CD14-positive monocyte (primary cell): ENCODE results near the gene LDLRAD4. TPM values are rescaled to one million over a fixed set of nuclear protein-coding genes. Genes with fewer than 3 reads are reported as not detected.
A peak's percentile ranks its signal among the peaks of the same experiment; 100 is the strongest.

Experiments
- DNase-seq, 3 donors: peaks; one replicate each; pipeline ENCODE4 v3.0.0-alpha.2; 2011 to 2022
- H2AFZ ChIP-seq: 2 replicates; pipeline ENCODE4 v1.6.0; 2012; ENCODE audit warnings: mild to moderate bottlenecking, low read depth, low read length, inconsistent platforms; ENCODE audit not compliant: insufficient read depth, poor library complexity, severe bottlenecking
- H3K27ac ChIP-seq, 2 donors: 1 replicate in 1 of 2; 2 replicates in 1 of 2; pipeline ENCODE4 v1.5.1; 2012 to 2013; ENCODE audit warnings: low read length in 2 of 2, control low read depth in 1 of 2, inconsistent platforms in 1 of 2, low read depth in 1 of 2, mild to moderate bottlenecking in 1 of 2
- H3K27me3 ChIP-seq, 2 donors: one replicate each; pipeline versions ENCODE4 v1.6.0 to v1.6.1; 2011 to 2013; ENCODE audit warnings: low read length in 2 of 2; ENCODE audit not compliant: control insufficient read depth in 2 of 2, insufficient read depth in 2 of 2
- H3K36me3 ChIP-seq, 2 donors: replicated peaks in 1 of 2; 1 replicate in 1 of 2; 2 replicates in 1 of 2; pipeline versions ENCODE4 v1.5.1 to v1.6.1; 2012 to 2013; ENCODE audit warnings: low read length in 2 of 2, control low read depth in 1 of 2, inconsistent platforms in 1 of 2, mild to moderate bottlenecking in 1 of 2; ENCODE audit not compliant: insufficient read depth in 2 of 2, control insufficient read depth in 1 of 2
- H3K4me1 ChIP-seq, 2 donors: 1 replicate in 1 of 2; 2 replicates in 1 of 2; pipeline versions ENCODE4 v1.5.1 to v1.6.1; 2012 to 2013; ENCODE audit warnings: low read length in 2 of 2, control low read depth in 1 of 2, inconsistent platforms in 1 of 2, mild to moderate bottlenecking in 1 of 2, moderate library complexity in 1 of 2; ENCODE audit not compliant: insufficient read depth in 2 of 2, control insufficient read depth in 1 of 2
- H3K4me2 ChIP-seq: replicated peaks from 2 replicates; pipeline ENCODE3; 2012; ENCODE audit warnings: low read length, moderate library complexity, mild to moderate bottlenecking; ENCODE audit not compliant: poor library complexity, severe bottlenecking; ENCODE audit errors: extremely low read depth
- H3K4me3 ChIP-seq, 3 experiments: fragments of 200-600 bp in 1 of 3; sonication (generic) in 1 of 3; replicated peaks in 1 of 3; 1 replicate in 2 of 3; 2 replicates in 1 of 3; pipeline ENCODE4 v1.5.1; 2011 to 2013; ENCODE audit warnings: low read length in 3 of 3, mild to moderate bottlenecking in 3 of 3, control low read depth in 2 of 3, low read depth in 2 of 3, inconsistent platforms in 1 of 3, moderate library complexity in 1 of 3
- H3K79me2 ChIP-seq: 2 replicates; pipeline ENCODE4 v1.6.0; 2012; ENCODE audit warnings: mild to moderate bottlenecking, control low read depth, inconsistent platforms, low read length, moderate library complexity; ENCODE audit not compliant: insufficient read depth
- H3K9ac ChIP-seq: 2 replicates; pipeline ENCODE4 v1.6.0; 2017; ENCODE audit warnings: low read length, mild to moderate bottlenecking; ENCODE audit not compliant: insufficient read depth, poor library complexity, severe bottlenecking
- H3K9me3 ChIP-seq, 2 donors: replicated peaks in 1 of 2; 1 replicate in 1 of 2; 2 replicates in 1 of 2; pipeline versions ENCODE4 v1.5.1 to v1.6.1; 2012 to 2013; ENCODE audit warnings: low read length in 2 of 2, control low read depth in 1 of 2; ENCODE audit not compliant: control insufficient read depth in 1 of 2, insufficient read depth in 1 of 2
- H4K20me1 ChIP-seq: 2 replicates; pipeline ENCODE4 v1.6.0; 2012; ENCODE audit warnings: mild to moderate bottlenecking, low read length, control low read depth, moderate library complexity; ENCODE audit not compliant: insufficient read depth
- H3K27ac Mint-ChIP-seq, 7 donors: one replicate each; pipeline ENCODE4 v1.8.0; 2020; ENCODE audit warnings: mild to moderate bottlenecking in 7 of 7, mixed read lengths in 7 of 7, moderate library complexity in 6 of 7, inconsistent platforms in 2 of 7
- H3K27me3 Mint-ChIP-seq, 3 donors: one replicate each; pipeline ENCODE4 v1.8.0; 2021 to 2022; ENCODE audit warnings: low read depth in 3 of 3, mild to moderate bottlenecking in 3 of 3, mixed read lengths in 3 of 3, moderate library complexity in 3 of 3, inconsistent platforms in 1 of 3
- H3K36me3 Mint-ChIP-seq, 2 donors: one replicate each; pipeline ENCODE4 v1.8.0; 2020; ENCODE audit warnings: mixed read lengths in 2 of 2, inconsistent platforms in 1 of 2, mild to moderate bottlenecking in 1 of 2
- H3K4me1 Mint-ChIP-seq: one replicate; pipeline ENCODE4 v1.8.0; 2020; ENCODE audit warnings: mild to moderate bottlenecking, mixed read lengths
- H3K4me3 Mint-ChIP-seq, 2 donors: one replicate each; pipeline ENCODE4 v1.8.0; 2020; ENCODE audit warnings: mild to moderate bottlenecking in 2 of 2, mixed read lengths in 2 of 2, moderate library complexity in 1 of 2
- H3K9me3 Mint-ChIP-seq, 7 donors: one replicate each; pipeline ENCODE4 v1.8.0; 2020 to 2022; ENCODE audit warnings: mixed read lengths in 7 of 7, mild to moderate bottlenecking in 6 of 7, moderate library complexity in 6 of 7, inconsistent platforms in 2 of 7
- CTCF ChIP-seq: fragments of 200-600 bp; IDR thresholded peaks from one replicate; pipeline ENCODE4 v1.8.0; 2022; ENCODE audit warnings: antibody characterized with exemption, mild to moderate bottlenecking
- WGBS: methylation state at CpG from one replicate; pipeline ENCODE4 v1.1.5; 2013; ENCODE audit warnings: missing lambda C conversion rate; ENCODE audit not compliant: insufficient coverage; 5-methylcytosine and 5-hydroxymethylcytosine counted together
- intact Hi-C, 2 donors: fragments of 100-400 bp; cut with micrococcal nuclease; formaldehyde crosslinking; loops; one replicate each; pipeline versions ENCODE4 v1.15.0 to v1.15.1; 2023
- polyA plus RNA-seq, 3 donors: library from polyadenylated mRNA; depleted of rRNA in 1 of 3; unstranded in 2 of 3; stranded (reverse) in 1 of 3; fragments of 300-500 nt in 2 of 3; fragments of >200 nt in 1 of 3; fragmentation: Illumina TruSeq in 2 of 3; gene quantifications; 1 replicate in 2 of 3; 2 replicates in 1 of 3; pipeline ENCODE4 v1.2.3, GENCODE V29; 2012 to 2021

LDLRAD4 gene
- polyA plus RNA-seq, 3 donors: 13.5 to 15.4 (median 13.8) TPM

GRCh38 chr18:13235981-13236380 is 17.4 kb downstream of the LDLRAD4 start:
- Mint-ChIP-seq H3K36me3 (no peaks in the 10 kb centered on the region), H3K27ac (no peak overlapping the region), H3K4me3 (no peak overlapping the region), H3K4me1 (no peaks in the 10 kb centered on the region), H3K9me3 (peaks cover 0 to 1% (median 0%) of the 10 kb centered on the region in 7 donors), H3K27me3 (no peaks in the 10 kb centered on the region)
- H2AFZ ChIP-seq: no peak overlapping the region
- H3K4me2 ChIP-seq: no peak overlapping the region
- no peaks in the 10 kb centered on the region for H3K79me2 ChIP-seq
- TF ChIP-seq CTCF: no peak
- H3K4me3 ChIP-seq: no peak overlapping the region
- H4K20me1 ChIP-seq: peaks cover 51% of the 10 kb centered on the region
- whole genome bisulfite sequencing: 95% methylated on average over 5 of the region's 8 CpGs
- no peaks in the 10 kb centered on the region for H3K4me1 ChIP-seq
- no peak overlapping the region for H3K9ac ChIP-seq
- intact Hi-C loops: no loop called here
- H3K27me3 ChIP-seq: no peaks in the 10 kb centered on the region
- no peaks in the 10 kb centered on the region for H3K9me3 ChIP-seq
- DNase-seq: no peak
- no peaks in the 10 kb centered on the region for H3K36me3 ChIP-seq
- no peak overlapping the region for H3K27ac ChIP-seq

- peaks cover 0 to 1% (median 0%) of the 10 kb centered on the region in 7 donors for H3K9me3 Mint-ChIP-seq
- Histone ChIP-seq H3K4me3 (no peak overlapping the region), H3K9me3 (no peaks in the 10 kb centered on the region), H2AFZ (no peak overlapping the region), H3K27me3 (no peaks in the 10 kb centered on the region), H3K79me2 (no peaks in the 10 kb centered on the region), H3K27ac (no peak overlapping the region), H3K9ac (no peak overlapping the region), H4K20me1 (peaks cover 51% of the 10 kb centered on the region), H3K4me2 (no peak overlapping the region), H3K36me3 (no peaks in the 10 kb centered on the region), H3K4me1 (no peaks in the 10 kb centered on the region)
- no peaks in the 10 kb centered on the region for H3K36me3 Mint-ChIP-seq
- DNase-seq: no peak
- WGBS: 96% methylated on average over 5 of the region's 9 CpGs
- H3K27me3 Mint-ChIP-seq: no peaks in the 10 kb centered on the region
- peak overlapping the region in 1 of 7 donors; percentile 3 for H3K27ac Mint-ChIP-seq
- TF ChIP-seq CTCF: no peak
- no peak overlapping the region for H3K4me3 Mint-ChIP-seq
- intact Hi-C loops: no loop called here
- H3K4me1 Mint-ChIP-seq: no peaks in the 10 kb centered on the region
These were observed 17.9 kb downstream of the LDLRAD4 start for GRCh38 chr18:13236411-13236810.
